DMS153 treated with DMSO at 0.1 percent for 48 hours (cell line): ENCODE measurements around the gene COL9A3.

Experiments
- DNase-seq: peaks from one replicate; lab custom pipeline; 2025; ENCODE audit not compliant: unreplicated experiment; lab: John Stamatoyannopoulos, UW

Gene COL9A3

GRCh38 chr20:62878244-62879038 lies 61.6 kb downstream of the COL9A3 start:
- DNase-seq, result no peak

- DNase-seq, result no peak
Measured at GRCh38 chr20:62879275-62880146, 62.7 kb downstream of the COL9A3 start.

- no peak for DNase-seq
Measured at GRCh38 chr20:62880147-62880934, 63.5 kb downstream of the COL9A3 start.

- DNase-seq, result no peak
Measured at GRCh38 chr20:62880935-62881661, 64.2 kb downstream of the COL9A3 start.

GRCh38 chr20:62881662-62882395 lies 65.0 kb downstream of the COL9A3 start:
- no peak for DNase-seq

- DNase-seq, result no peak
Measured at GRCh38 chr20:62882426-62882825, 65.6 kb downstream of the COL9A3 start.

GRCh38 chr20:62884556-62884955 lies 67.7 kb downstream of the COL9A3 start:
- no peak for DNase-seq

GRCh38 chr20:62885046-62885895 lies 68.4 kb downstream of the COL9A3 start:
- DNase-seq, result no peak

GRCh38 chr20:62885896-62886708 lies 69.3 kb downstream of the COL9A3 start:
- DNase-seq, result no peak

GRCh38 chr20:62886709-62887058 lies 69.8 kb downstream of the COL9A3 start:
- DNase-seq, result no peak

GRCh38 chr20:62887152-62887859 lies 70.5 kb downstream of the COL9A3 start:
- DNase-seq, result peak; percentile 72

GRCh38 chr20:62887860-62888239 lies 71.0 kb downstream of the COL9A3 start:
- no peak for DNase-seq

GRCh38 chr20:62888406-62888805 lies 71.6 kb downstream of the COL9A3 start:
- DNase-seq, result no peak

GRCh38 chr20:62888910-62889309 lies 72.1 kb downstream of the COL9A3 start:
- no peak for DNase-seq

GRCh38 chr20:62889411-62889810 lies 72.6 kb downstream of the COL9A3 start:
- DNase-seq, result no peak

- no peak for DNase-seq
Measured at GRCh38 chr20:62889871-62890270, 73.0 kb downstream of the COL9A3 start.

- DNase-seq, result no peak
Measured at GRCh38 chr20:62890444-62890843, 73.6 kb downstream of the COL9A3 start.
